Stimulated activated CD8-positive, alpha-beta memory T cell treated with anti-CD3 and anti-CD28 coated beads, Interleukin-15, amount 100 ng/mL, for 4 hours (primary cell): ENCODE measurements around the gene RAPH1.

ENCODE experiments used
- DNase-seq, 2 donors: peaks; one replicate each; pipeline ENCODE4 v3.0.0-alpha.2; 2020; ENCODE audit warnings: low read depth in 2 of 2

Gene RAPH1, protein sequence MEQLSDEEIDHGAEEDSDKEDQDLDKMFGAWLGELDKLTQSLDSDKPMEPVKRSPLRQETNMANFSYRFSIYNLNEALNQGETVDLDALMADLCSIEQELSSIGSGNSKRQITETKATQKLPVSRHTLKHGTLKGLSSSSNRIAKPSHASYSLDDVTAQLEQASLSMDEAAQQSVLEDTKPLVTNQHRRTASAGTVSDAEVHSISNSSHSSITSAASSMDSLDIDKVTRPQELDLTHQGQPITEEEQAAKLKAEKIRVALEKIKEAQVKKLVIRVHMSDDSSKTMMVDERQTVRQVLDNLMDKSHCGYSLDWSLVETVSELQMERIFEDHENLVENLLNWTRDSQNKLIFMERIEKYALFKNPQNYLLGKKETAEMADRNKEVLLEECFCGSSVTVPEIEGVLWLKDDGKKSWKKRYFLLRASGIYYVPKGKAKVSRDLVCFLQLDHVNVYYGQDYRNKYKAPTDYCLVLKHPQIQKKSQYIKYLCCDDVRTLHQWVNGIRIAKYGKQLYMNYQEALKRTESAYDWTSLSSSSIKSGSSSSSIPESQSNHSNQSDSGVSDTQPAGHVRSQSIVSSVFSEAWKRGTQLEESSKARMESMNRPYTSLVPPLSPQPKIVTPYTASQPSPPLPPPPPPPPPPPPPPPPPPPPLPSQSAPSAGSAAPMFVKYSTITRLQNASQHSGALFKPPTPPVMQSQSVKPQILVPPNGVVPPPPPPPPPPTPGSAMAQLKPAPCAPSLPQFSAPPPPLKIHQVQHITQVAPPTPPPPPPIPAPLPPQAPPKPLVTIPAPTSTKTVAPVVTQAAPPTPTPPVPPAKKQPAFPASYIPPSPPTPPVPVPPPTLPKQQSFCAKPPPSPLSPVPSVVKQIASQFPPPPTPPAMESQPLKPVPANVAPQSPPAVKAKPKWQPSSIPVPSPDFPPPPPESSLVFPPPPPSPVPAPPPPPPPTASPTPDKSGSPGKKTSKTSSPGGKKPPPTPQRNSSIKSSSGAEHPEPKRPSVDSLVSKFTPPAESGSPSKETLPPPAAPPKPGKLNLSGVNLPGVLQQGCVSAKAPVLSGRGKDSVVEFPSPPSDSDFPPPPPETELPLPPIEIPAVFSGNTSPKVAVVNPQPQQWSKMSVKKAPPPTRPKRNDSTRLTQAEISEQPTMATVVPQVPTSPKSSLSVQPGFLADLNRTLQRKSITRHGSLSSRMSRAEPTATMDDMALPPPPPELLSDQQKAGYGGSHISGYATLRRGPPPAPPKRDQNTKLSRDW

DNA sequence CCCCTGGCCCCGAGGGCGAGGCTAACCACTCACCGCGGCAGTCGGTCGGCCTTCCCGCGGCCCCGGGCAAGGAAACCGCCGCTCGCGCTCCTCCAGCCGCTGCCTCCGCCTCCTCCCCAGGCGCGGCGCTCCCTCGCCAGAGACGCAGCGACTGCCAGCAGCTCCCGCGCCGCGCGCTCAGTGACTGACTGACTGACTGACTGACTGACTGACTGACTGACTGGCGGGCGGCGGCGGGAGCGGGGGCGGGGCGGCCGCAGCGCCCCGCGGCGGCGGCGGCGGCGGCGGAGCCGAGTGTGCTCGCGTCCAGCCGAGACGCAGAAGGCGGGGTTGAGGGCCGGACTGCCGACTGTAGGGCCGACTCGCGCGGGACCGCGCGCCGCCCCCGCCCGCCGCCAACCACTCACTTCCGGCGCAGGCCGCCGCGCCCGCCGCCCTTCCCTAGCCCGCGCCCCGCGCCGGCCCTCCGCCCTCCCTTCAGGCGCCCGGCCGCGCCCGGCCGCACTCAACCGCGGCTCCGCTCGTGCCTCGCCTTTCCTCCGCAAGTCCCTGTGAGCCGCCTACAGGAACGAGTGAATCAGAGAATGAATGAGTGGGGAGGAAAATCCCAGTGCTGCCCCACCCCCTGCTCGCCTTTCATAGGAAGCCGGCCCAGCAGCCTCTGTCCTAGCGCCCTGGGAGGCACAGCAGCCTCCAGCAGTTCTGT lies at the start of gene RAPH1:
TSS of gene RAPH1 (minus strand) at position 224 of the 706 bp plus-strand sequence. CDS start 39,948 bp downstream, outside the sequence.
- peak; percentile 16 to 31 for DNase-seq

DNA sequence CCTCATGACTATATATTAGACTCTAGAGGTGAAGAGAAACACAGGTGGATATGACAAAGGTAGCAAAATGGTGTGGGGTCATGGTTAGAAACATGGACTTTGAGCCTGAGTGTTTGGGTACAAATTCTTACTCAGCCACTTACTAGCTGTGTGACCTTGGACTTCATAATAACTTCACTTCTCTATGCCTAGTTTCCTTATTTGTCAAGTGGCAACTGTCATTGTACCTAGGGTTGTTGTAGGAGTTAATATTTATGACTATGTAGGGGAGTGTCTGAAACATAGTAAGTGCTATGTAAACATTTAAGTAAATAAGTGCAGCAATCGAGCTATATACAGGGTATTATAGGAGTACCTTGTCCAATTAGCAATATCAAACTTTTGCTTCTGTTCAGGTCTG lies 49.7 kb upstream of the RAPH1 start:
- DNase-seq: no peak

DNA sequence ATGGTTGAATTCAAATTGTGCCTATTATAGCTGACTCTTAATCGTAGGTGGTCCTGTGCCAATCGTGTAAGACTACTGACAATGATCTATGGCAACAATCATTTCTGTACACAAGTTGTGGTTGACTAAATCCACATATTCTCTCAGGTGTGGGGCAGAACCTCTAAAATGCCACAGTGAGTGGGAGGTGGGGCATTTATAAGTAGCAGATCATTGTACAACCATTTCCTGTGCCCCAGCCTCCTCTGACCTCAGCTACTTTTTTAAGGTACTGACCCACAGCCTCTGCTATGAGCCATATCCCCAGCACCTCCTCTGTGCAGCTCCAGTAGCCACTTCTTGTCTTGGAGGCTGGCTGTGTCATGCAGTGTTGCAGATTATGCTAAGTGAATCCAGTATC lies 48.6 kb upstream of the RAPH1 start:
- no peak for DNase-seq

DNA sequence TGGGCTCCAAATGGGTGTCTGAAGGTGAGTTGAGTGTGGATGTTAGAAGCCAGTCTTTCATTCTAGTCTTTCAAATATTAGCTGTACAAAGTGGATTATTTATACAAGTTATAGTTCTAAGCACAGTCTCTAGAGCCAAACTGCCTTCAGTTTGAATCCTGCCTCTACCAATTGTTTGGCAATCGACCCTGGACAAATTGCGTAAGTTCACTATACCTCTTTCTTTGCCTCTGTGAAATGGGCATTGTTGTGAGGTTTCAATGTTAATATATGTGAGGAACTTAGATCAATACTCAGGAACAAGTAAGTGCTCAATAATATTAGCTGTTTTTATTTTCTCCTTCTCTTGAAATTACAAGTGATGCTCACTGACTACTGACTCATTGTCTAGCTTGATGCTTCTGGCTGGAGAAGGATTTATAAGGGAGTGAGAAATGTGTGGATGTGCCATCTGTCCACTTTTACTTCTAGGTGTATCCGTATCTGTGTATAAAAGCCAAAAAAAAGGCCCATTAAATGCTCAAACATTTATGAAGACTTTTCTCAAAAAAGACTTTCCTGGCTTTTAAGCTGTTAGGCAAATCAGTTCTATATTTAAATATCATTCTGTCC lies 48.1 kb upstream of the RAPH1 start:
- no peak for DNase-seq

DNA sequence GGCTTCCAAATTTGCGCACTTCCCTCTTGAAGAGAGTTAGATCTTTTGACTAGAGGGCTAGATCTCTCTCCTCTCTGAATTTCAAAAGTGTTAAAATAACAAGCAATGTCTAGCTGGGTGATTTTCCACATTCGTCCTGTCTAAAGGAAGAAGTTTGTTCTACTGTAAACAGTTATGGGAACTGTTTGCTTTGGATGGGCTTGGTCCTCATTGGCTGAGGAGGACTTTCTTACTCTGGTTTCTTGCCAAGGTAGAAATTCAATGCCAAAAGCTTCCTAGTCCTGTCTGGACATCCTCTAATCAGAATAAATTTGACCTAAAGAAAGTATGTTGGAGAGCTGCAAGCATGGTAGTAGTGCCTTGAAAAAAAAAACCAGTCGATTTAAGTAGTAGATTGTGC lies 47.4 kb upstream of the RAPH1 start:
- DNase-seq: no peak

DNA sequence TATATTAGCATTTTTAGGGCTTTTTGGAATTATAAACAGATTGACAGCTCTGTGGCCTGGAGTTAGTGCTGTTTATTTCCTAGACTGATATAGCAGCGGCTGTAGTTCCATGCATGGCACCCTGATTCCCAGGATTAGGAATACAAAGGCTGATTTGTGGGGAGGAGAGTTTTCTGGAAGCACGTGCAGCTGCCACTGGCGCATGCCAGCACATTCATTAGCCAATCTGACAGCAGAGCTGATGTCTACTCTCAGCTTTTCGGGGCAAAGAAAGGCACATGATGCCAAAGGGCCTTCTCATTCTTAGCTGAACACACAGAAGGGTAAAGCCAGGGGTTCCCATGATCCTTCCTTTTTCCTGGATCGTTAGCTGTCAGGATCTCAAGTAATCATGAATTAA lies 45.7 kb upstream of the RAPH1 start:
- DNase-seq: no peak

DNA sequence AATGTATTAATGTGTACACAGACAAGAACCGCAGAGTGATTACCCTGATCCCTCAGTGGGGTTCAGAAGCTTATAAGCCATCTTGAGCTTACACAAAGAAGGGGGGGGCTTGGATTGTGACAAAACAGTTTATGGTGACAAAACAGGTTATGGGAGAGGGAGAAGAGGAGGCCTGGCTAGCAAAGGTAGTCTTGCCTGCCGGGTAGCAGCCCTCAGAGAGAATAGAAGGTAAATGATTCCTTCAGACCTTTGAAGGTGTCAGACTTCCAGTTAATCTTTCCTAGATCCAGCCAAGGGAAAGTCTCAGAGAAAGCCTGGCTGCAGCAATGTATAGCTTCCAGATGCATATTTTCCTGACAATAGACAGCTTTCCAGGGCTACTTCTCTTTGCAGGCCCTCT lies 44.6 kb upstream of the RAPH1 start:
- DNase-seq: no peak

DNA sequence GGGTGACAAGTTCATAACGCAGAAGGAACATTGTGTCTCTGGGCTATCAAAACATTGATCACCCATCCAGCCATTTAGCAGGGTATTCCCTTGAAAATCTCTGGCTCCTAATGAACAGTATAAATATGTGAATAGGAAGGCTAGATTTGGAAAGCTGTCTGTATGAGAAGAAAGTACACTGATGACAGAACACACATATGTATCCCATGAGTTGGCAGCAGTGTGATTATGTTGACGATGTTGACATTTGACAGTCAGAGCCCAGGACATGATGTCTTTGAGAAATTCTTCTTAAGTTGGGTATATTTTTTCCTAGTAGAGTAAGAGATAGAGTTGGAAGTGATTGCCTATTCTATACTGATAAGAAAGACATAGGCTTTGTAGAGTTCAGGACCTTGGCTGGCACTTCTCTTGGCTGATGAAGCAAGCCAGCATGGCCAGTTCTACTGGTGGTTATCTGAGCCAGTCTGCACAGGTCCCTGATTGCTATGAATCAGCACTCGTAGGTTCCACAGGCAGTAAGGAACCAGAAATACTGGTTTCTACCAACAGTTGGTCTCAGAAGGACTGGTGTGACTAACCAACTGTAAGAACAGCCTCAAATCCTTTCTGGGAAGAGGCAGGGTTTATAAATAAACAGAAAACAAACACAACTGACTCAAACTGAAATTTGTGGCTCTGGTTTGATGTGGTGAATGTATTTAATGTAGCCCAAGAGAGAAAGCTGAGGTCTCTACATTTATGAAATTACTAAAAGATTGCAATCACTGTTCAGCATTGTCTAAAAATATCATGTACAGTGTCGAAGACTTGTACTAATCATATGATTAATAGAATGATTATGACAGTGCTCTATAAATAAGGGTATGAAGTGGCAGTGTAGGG lies 43.9 kb upstream of the RAPH1 start:
- DNase-seq: no peak

DNA sequence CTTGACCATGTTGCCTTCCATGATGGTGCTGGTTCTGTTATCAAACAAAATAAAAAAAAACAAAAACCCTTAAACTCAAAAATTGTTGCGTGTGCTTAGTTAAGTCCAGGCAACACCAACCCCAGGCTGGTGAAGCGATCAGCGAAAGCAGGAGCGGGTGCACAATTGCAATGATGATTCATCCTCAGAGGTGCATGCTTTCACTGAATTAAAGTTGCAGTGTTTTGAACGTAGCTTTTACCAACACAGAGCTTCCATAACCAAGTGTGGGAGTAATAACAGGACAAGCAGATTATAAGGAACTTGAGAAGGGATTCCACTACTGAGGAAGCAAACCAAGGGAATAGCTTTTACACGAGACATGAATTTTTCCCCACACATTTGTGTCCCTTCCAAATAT lies 39.7 kb upstream of the RAPH1 start:
- no peak for DNase-seq

DNA sequence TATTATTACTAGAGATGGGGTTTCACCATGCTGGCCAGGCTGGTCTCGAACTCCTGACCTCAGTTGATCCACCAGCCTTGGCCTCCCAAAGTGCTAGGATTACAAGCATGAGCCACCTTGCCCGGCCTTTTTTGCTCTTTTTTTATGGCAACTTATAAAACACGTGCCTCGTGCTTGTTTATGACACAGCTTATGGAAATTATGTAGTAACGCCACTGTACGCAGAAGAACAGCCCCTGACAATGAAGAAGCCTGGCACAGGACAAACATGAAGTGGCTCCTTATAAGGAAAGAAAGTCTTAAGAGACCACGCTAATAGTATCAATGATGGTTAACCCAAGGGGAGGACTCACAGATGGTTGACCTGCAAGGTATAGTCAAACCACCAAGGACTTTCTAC lies 37.2 kb upstream of the RAPH1 start:
- DNase-seq: no peak

DNA sequence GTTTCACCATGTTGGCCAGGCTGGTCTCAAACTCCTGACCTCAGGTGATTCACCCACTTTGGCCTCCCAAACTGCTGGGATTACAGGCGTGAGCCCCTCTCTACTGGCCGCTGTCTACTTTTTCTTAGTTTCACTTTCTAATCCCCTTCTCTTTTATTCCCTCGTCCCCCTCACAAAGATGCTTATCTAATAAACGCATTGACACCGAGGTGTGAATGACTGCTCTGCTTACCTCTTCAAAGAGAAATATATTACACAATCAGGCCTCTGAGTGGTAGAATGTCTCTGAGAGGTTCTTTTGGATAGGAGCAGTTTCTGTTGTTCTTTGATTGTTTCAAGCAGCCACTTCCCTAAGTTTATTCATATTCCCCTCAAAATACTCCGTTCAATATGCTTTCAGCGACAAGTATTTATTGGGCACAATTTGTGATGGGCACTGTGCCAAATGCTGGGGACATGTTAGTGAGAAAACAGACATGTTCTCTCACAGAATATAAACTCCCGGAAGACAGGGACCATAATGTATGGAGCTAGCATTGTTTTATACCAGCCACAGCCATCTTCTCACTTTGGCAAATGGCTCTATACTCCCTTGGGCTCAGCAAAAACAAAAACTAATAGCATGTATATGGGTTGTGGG lies 34.7 kb upstream of the RAPH1 start:
- no peak for DNase-seq

DNA sequence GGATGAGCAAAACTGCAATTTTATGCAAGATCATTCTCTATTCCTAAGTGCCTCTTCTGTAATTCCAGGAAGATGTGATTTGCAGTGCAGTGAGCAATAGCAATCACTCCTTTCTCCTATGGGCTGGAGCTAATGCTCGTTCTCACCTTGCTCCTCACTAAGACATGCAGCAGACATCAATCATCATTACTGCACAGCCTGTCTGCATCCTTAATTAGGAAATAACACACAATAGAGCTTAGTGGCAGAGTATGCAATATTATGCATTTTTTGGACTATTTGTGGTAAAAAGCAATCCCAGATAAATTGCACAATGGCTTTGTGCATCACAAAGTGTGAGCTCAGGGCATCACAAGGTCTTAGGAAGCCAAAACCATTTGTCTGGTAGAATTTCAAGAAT lies 32.6 kb upstream of the RAPH1 start:
- DNase-seq: no peak

DNA sequence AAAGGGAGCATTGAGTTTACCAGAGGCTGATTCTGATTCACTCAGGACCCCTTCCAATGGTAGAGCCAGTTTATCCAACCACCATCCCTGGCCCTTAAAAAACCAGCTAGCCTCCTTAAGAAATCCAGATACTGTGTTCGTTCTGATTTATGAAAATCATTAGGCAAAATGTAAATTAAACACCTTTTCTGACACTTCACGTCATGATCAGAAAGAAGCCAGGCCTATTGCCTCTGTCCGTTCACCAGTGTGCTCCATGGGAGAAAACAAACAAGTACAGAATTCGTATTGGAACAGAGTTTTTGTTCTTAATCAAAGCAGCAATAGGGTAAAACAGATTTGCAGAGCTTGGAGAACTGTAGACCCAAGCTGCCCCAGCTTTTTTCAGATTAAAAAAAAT lies 31.1 kb upstream of the RAPH1 start:
- no peak for DNase-seq

DNA sequence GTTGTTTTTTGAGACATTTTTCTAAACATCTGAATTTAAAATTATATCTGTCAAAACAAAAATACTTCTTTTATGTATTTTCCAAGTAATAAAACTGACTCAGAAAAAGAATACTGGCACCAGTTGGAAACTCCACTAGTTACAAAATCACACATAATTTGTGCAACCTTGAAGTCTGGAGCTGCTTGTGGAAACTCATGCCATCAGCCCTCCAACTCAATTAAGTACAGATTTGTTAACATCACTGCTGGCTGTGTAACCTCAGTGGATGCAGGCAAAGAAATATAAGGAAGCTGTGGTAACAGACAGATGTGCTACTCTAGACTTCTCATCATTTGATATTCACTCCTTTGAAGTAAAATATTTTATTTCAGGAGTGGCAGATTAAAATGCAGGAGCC lies 30.0 kb upstream of the RAPH1 start:
- no peak for DNase-seq

DNA sequence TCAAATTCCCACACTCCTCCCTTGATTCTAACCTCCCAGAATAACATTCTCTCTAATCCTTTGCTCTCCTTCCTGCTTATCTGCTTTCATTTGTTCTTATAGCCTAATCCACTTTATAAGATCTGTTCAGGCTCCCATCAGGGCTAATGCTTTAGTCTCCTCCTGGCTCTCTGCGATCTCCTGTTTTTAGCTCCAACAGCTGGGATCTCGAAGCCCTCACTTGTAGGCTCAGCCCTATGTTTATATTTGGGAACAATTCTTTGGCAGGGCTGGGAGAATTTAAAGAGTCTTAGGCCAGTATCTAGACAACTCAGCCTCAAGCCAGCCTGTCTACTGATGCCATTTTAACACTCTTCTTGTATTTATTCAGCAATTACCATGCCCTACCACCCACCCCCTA lies 27.2 kb upstream of the RAPH1 start:
- no peak for DNase-seq

DNA sequence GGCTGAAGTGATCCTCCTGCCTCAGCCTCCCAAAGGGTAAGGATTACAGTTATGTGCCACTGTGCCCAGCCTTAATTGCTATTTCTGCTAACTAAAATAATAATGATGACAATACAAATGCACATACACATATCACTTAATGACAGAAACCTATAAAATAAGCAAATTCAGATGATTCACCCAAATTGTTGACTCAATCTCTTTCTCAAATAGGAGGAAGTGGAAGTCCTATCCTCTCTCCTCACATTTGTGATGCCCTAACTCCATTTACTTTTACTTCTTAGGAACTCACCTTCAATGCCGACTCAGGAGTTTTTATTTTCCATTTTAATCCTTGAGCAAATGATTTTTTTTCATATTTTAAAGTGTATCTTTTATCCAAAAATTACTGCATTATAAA lies 24.5 kb upstream of the RAPH1 start:
- no peak for DNase-seq

DNA sequence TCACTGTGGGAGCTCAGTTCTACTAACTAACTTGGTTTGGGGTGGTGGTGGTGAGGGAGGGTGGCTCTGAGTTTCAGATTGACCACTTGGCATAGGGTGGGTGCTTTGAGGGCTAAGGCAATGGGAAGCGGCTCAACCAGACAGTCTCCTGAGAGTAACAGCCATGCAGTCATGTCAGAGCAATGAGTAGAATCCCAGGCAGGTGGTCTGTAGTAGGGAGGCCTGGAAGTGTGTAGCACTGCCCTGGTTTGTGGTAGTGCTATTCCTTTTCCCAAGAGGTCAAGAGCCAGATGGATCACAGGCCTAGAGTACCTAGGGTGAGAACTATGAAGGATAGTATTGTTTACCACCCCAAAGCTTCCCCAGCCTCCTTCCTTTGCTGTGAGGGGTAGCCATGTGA lies 18.7 kb upstream of the RAPH1 start:
- DNase-seq: no peak

DNA sequence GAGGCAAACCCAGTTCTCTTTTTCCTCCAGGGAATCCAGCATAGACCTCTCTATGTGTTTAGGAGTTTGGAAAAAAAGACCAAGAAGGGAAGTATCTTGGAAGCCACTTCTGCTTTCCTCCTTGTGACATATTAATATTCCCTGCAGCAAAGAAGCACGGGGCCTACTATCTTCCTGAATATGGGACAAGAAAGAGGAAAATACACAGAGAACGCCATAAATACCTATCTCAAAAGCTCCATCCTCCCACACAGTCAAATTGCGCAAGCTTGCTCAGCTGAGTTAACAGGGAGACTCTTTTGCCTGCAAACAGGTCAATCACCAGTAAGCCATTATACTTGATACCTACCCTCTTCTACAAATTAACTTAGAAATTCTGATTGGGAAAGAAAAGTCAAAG lies 16.7 kb upstream of the RAPH1 start:
- DNase-seq: no peak

DNA sequence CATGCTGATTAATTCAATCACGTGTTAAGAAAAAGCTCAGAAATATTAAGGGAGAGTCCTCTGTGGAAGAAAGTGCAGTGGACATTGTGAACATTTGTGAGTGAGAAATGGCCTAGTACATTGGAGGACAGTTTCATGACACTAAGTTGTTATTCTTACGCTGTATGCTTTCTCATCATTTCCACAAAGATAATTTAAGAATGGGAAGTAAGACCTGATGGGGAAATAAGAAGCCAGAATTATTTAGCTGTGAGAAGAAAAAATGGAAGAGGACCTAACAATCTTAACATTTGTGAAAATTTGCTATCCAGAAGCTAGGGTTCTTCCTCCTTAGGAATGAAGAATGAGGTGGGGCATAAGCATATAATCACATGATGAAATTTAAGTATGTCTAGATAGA lies 15.2 kb upstream of the RAPH1 start:
- no peak for DNase-seq

DNA sequence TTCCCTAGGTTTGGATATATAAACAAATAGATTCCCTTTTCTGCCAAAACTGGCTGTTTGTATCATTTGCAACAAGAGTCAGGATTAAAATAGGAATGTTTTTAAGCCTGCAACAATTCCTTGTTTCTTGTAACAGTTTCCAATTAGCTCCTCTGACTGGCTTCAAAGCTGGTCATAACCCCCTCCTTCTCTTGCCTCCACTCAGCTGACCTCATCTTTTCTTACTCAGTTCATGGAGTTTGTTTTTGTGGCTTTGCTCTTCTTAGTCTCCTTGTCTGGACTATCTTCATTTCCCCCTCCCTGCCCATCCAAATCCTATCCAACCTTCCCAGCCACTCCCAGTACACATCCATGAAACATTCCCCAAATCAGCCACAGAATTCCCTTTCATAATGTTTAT lies 14.3 kb upstream of the RAPH1 start:
- no peak for DNase-seq
